Stimulated activated CD8-positive, alpha-beta memory T cell treated with anti-CD3 and anti-CD28 coated beads, Interleukin-2, amount 100 ng/mL, for 1 hour (primary cell): ENCODE measurements around the gene MTA1.

Experiments used
- DNase-seq, 2 donors: peaks; one replicate each; pipeline ENCODE4 v3.0.0-alpha.2; 2020; ENCODE audit warnings: low read depth in 2 of 2

The MTA1 gene

GRCh38 chr14:105424861-105425260 lies 5.2 kb downstream of the MTA1 start:
- DNase-seq, result no peak

DNA sequence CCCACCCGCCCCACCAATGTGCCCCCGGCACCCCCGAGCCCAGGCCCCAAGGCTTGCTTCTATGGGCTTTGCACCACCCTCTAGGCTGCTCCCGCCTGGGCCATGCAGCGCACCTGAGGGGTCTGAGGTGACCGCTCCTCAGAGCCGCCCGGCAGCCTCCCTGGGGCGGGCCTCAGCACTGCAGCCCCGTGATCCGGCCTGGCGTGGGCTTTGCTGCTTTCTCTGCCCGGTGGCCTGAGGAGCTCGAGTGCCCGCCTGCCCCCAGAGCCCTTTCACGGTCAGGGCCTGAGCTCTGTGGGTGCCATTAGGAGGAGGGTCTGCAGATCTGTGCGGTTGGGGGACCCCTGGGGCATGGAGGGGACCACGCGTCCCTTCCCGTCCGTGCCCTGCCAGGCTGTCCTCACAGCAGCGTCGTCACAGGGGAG lies 6.2 kb downstream of the MTA1 start:
- no peak for DNase-seq

DNA sequence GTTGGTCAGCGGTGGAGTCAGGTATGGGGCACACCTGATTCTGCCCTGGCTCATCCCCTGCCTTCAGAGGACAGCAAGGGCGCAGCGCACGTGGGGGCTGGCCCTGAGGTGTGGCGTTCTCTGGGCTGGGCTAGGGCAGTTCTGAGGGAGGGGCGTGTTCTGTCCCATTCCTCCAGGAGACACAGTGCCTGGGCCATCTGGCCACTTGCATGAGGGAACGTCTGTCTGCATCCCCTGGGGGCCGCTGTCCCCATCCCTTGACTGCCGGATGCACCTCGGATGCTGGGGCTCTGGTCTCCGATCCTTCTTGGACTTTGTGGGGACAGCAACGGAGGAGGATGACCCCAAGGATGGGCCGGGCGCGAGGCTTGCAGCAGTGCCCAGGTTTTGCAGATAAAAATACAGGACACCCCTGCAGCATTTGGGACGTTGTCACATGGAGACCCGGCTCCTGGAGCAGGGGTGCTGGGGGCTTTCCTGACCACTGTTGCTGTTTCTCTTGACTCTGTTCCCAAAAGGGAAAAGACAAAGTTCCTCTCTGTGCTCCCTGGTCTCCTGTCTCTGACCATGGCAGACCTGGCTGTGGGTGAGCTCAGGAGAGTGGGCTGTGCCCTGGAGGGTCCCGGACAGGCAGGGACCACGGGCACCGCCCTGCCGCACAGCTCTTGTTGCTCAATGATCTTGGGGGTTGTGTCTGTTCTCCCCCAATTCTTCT lies 6.9 kb downstream of the MTA1 start:
- DNase-seq, result no peak

GRCh38 chr14:105427412-105427811 lies 7.8 kb downstream of the MTA1 start:
- DNase-seq, result no peak

- no peak for DNase-seq
Observed at GRCh38 chr14:105427936-105428485, 8.4 kb downstream of the MTA1 start.

GRCh38 chr14:105430042-105430441 lies 10.4 kb downstream of the MTA1 start:
- DNase-seq, result no peak

DNA sequence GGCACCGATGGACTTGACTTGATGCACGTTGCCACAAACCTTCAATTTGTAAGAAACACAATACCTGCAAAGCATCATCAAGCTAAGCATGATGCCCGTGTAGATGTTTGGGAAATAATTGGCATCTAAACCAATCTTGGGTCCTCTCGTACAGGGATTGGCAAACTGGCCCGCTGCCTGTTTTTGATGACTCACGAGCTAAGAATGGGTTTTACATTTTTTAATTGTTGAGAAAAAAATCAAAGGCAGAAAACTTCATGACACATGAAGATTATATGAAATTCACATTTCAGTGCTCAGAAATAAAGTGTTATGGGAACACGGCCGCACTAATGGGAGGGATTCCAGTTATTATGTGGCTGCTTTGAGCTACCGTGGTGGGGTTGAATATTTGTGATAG lies 10.9 kb downstream of the MTA1 start:
- DNase-seq, result no peak

DNA sequence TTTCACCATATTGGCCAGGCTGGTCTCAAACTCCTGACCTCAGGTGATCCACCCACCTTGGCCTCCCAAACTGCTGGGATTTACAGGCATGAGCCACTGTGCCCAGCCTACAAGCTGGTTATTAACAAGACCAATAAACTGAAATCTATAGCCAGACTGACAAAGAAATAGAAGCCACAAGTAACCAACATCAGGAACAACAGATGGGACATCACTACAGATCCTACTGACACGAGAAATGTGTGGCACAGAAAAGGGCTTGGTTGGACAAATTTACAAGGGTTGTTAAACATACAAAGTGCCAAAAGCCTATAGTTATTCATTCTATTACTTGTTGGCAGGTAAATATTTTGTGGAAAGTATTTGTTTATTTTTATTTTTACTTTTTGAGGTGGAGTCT lies 11.6 kb downstream of the MTA1 start:
- no peak for DNase-seq

GRCh38 chr14:105432657-105433056 lies 13.0 kb downstream of the MTA1 start:
- DNase-seq, result no peak

DNA sequence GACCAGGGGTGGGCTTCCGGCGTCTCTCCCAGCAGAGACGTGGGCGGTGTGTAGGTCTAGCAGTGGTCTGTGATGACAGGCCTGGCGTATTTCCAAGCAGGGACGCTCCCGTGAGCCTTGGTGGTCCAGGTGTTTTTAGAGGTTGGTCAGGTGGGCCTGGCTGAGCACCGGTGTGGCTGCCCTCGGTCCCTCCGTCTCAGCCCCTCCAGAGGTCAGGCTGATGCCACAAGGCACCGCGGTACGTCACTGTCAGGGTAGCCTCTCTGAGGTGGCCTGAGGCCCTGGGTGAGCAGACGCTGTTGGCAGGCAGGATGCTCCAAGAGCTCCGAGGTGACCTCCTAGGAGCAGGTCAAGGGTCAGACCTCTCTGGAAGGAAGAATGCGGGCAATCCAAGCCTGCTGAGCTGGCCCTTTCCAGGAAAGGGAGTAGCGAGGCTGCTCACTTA lies 13.6 kb downstream of the MTA1 start:
- no peak for DNase-seq

- DNase-seq, result no peak
Observed at GRCh38 chr14:105436402-105436801, 16.8 kb downstream of the MTA1 start.

GRCh38 chr14:105436891-105437722 lies 17.5 kb downstream of the MTA1 start:
- DNase-seq, result no peak

DNA sequence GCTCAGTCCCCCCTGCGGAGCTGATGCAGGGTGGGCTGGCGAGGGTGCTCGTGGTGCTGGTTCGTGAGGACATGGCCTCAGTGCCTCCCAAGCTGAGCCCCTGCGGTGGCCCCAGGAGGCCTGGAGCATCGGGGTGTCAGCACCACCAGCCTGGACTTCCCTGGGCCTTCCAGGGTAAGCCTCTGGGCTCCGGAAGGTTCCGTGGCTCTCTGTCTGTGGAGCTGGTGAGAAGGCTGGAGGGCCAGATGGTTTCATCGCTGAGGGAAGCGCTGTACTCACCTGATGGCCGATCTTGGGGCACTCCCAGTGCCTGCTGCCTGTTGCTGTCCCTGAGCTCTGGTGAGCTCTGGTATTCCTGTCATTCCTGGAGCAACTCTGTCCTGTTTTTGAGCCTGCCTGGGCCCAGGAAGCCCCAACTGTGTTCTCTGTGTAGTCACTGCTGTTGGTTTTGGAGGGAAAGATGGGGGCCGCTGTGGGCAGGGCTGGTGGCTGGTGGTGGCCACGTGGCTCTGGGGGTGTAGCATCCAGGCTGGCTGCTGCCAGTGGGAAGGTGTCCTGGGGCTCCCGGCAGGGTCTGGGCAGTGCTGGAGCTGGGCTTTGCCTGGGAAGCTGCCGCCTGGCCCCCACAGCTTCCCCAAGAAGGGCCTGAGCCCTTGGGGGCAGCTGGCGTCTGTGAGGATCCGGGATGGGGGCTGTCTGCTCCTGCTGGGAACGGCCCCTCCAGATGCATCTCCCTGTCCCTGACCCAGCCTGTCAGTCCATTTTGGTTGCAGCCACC lies 18.3 kb downstream of the MTA1 start:
- DNase-seq, result no peak

GRCh38 chr14:105439179-105439578 lies 19.6 kb downstream of the MTA1 start:
- no peak for DNase-seq

GRCh38 chr14:105439710-105440553 lies 20.3 kb downstream of the MTA1 start:
- DNase-seq, result no peak

GRCh38 chr14:105440554-105440900 lies 20.9 kb downstream of the MTA1 start:
- no peak for DNase-seq

DNA sequence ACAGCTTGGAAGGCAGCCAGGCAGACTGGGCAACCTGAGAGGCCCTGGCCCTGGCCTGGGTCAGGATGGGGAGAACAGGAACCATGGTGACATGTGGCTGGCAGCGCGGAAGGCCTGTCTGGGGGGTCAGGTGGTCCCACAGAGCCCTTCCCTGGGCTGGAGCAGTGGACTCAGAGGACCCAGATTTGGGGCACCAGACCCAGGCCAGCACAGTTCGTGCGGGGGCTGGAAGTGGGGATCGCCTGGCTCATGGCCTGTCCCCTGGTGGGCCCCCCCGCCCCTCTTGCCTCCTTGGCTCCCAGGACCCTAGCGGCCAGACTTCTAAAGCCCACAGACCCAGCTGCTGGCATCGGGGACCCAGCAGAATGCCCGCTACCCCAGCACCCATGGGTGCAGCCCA lies 21.4 kb downstream of the MTA1 start:
- no peak for DNase-seq

- no peak for DNase-seq
Observed at GRCh38 chr14:105442125-105442524, 22.5 kb downstream of the MTA1 start.

DNA sequence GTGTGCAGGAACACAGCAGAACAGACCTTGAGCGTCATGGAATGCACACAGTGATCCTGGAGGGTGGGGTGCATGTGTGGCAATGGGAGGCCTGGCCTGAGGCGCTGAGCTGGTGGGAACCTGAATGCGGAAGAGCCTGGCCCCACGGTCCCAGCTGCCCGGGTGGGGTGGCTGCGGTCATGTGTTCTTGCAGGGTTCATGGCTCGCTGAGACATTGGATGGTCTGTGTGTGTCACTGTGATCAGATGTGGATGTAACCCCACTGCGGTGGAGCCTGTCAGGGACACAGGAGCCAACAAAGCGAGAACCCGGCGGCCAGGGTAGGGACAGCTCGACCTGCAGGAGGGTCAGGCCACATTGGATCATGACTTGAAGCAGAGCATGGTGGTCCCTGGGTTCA lies 23.2 kb downstream of the MTA1 start:
- no peak for DNase-seq

DNA sequence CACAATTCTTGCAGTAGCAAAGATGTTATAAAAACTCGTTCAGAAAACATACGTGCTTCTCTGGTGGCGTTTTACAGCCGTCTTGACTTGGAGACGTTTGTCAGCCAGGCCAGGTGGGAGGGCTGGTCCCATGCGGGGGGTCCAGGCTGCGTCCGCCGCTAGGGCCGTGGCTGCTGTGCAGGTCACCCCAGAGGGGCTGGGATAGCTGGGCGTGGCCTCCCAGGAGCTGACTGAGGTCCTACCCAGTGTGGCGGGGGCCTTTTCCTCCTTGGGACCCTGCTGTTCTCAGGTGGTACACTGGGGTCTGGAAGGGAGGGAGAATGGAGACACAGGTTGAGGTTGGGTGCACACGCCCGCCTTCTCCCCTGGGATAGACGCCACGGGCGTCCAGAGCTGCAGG lies 25.2 kb downstream of the MTA1 start:
- no peak for DNase-seq

DNA sequence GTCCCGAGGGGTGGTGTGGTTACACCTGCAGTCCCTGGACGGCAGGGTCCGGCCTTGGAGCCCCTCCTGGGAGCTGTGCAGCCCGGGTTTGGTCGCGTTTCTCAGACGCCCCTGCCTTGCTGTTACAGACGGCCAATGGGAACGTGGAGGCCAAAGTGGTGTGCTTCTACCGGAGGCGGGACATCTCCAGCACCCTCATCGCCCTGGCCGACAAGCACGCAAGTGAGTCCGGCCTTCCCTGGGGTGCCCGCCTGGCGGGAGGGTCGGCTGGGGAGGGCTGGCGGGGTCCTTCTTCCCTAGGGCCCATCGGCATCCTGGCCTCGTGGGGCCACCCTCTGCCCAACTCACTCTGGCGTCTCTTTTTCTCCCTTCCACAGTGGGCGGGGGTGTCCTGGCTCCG lies 25.7 kb downstream of the MTA1 start:
- DNase-seq, result no peak
